ENCODE measurements around the gene GDF11. TPM values are rescaled to one million over a fixed set of nuclear protein-coding genes. Genes with fewer than 3 reads are reported as not detected.

GDF11 gene
- total RNA-seq, 1 experiment from 2014 or later = 5.3 TPM

DNA sequence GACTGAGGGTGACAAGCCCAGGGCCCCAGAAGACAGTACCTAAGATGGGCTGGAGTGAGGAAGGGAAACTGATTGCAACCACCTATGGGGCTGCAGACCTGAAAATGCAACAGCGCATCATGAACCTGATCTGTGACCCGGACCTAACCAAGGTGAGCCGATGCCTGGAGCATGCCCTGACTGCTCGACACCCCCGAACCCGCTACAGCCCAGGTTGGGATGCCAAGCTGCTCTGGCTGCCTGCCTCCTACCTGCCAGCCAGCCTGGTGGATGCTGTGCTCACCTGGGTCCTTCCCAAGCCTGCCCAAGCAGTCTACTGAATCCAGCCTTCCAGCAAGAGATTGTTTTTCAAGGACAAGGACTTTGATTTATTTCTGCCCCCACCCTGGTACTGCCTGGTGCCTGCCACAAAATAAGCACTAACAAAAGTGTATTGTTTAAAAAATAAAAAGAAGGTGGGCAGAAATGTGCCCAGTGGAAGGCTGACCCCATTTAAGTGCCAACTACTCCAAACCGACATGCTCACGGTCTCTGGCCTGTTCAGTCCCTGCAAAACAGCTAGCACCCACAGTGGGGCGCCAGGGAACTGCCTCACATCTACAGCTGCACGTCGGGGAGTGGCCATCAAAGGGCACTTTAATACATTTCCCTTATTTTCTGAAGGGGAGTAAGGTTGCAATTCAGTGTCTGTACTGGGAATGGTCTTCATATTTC is 18.5 kb upstream of the GDF11 start:
- H3K4me1 ChIP-seq (ENCODE audit: control insufficient read depth in 1 of 2, insufficient read depth in 2 of 2, low read length in 2 of 2) = peaks cover 26 to 60% of the 10 kb centered on the region in 2 experiments
- no peaks in the 10 kb centered on the region for H3K27me3 ChIP-seq (ENCODE audit: insufficient read depth, low read length)
- ATAC-seq (peak; percentile 35), DNase-seq (ENCODE audit: low read depth, low spot score) (no peak)
- H3K9me2 ChIP-seq (ENCODE audit: insufficient read depth) = no peaks in the 10 kb centered on the region
- H3K79me2 ChIP-seq (ENCODE audit: insufficient read depth, low read length) = peaks cover 22% of the 10 kb centered on the region
- peaks cover 9 to 41% of the 10 kb centered on the region in 2 experiments; a peak in 3 of 4 replicates for H3K36me3 ChIP-seq (ENCODE audit: control insufficient read depth in 1 of 2, insufficient read depth in 2 of 2, low read length in 2 of 2)
- H3K27ac ChIP-seq (ENCODE audit: low read depth, low read length) = no peak overlapping the region; the same call in 1 of the 2 replicates
- no peak overlapping the region for H2AFZ ChIP-seq (ENCODE audit: low read depth, low read length, poor library complexity, severe bottlenecking)
- TF ChIP-seq, protein P1, sequence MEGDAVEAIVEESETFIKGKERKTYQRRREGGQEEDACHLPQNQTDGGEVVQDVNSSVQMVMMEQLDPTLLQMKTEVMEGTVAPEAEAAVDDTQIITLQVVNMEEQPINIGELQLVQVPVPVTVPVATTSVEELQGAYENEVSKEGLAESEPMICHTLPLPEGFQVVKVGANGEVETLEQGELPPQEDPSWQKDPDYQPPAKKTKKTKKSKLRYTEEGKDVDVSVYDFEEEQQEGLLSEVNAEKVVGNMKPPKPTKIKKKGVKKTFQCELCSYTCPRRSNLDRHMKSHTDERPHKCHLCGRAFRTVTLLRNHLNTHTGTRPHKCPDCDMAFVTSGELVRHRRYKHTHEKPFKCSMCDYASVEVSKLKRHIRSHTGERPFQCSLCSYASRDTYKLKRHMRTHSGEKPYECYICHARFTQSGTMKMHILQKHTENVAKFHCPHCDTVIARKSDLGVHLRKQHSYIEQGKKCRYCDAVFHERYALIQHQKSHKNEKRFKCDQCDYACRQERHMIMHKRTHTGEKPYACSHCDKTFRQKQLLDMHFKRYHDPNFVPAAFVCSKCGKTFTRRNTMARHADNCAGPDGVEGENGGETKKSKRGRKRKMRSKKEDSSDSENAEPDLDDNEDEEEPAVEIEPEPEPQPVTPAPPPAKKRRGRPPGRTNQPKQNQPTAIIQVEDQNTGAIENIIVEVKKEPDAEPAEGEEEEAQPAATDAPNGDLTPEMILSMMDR (IDR thresholded peaks at IDR 0.05 in 2 of 3, conservative IDR thresholded peaks at IDR 0.05 in 1 of 3; ENCODE audit: borderline replicate concordance in 1 of 3, insufficient read depth in 1 of 3, low read depth in 2 of 3, low read length in 2 of 3) = peak in 2 of 3 experiments; percentile 81 to 83; a peak in 4 of 6 replicates
- TF ChIP-seq EZH2phosphoT487 (IDR thresholded peaks at IDR 0.05; ENCODE audit: borderline replicate concordance) = no peak
- no peak overlapping the region for H3K4me2 ChIP-seq (ENCODE audit: low read length)
- no peak overlapping the region for H3K4me3 ChIP-seq (replicated peaks in 1 of 2; ENCODE audit: low read depth in 1 of 2, low read length in 2 of 2)
- ChIA-PET CTCF (interaction anchor here (1.0 to 2.1 kb wide), 6 partner anchors 9 to 96 kb away, joined by 3 to 49 read pairs (median 8); partner anchors contain the start of gene BLOC1S1), RAD21 (ENCODE audit: low non-redundant PET in 1 of 2, low total read pairs in 2 of 2, uncharacterized antibody in 2 of 2, unreplicated experiment in 2 of 2) (interaction anchor here (0.8 to 1.4 kb wide), 3 partner anchors 9 to 13 kb away, joined by 3 to 11 read pairs (median 4); no protein-coding TSS in a partner anchor), POLR2A (interaction anchor here (0.7 to 1.8 kb wide), 3 partner anchors 14 to 394 kb away, joined by 3 to 9 read pairs (median 3); partner anchors contain the start of gene ZC3H10)
- no peaks in the 10 kb centered on the region for H4K20me1 ChIP-seq (ENCODE audit: insufficient read depth)
- H3K9ac ChIP-seq (ENCODE audit: low read length) = no peak overlapping the region
- BruUV-seq (replicated peaks) = no TSS peak
- H3K9me3 ChIP-seq (ENCODE audit: control insufficient read depth in 1 of 2, insufficient read depth in 1 of 2, low read depth in 1 of 2, low read length in 2 of 2) = no peaks in the 10 kb centered on the region
- intact Hi-C loops (cut with micrococcal nuclease) = no loop called here

DNA sequence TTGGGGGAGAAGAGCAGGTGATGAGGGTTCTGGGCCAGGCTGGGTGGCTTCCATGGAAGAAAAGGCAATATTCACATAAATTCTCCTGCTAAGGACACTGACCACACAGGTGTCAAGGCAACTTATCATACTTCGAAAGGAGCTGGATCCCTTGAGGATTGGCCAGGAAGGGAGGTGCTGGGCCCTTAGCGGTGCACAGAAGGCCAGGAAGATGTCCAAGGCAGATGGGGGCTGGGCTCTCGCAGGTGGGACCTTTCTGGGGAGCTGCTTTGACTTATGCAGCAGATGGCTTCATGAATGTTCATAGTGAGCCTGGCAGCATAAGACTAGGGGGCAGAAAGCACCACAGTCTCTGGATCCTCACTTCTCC is 18.0 kb upstream of the GDF11 start:
- ChIA-PET POLR2A (interaction anchor here (0.7 to 1.8 kb wide), 3 partner anchors 13 to 393 kb away, joined by 3 to 9 read pairs (median 3); partner anchors contain the start of gene ZC3H10), RAD21 (ENCODE audit: low non-redundant PET in 1 of 2, low total read pairs in 2 of 2, uncharacterized antibody in 2 of 2, unreplicated experiment in 2 of 2) (interaction anchor here (0.8 to 1.4 kb wide), 3 partner anchors 9 to 12 kb away, joined by 3 to 11 read pairs (median 4); no protein-coding TSS in a partner anchor), CTCF (interaction anchor here (1.0 to 2.1 kb wide), 6 partner anchors 9 to 96 kb away, joined by 3 to 49 read pairs (median 8); partner anchors contain the start of gene BLOC1S1)
- Histone ChIP-seq H2AFZ (ENCODE audit: low read depth, low read length, poor library complexity, severe bottlenecking) (no peak overlapping the region), H3K9me2 (ENCODE audit: insufficient read depth) (no peaks in the 10 kb centered on the region), H3K4me3 (replicated peaks in 1 of 2; ENCODE audit: low read depth in 1 of 2, low read length in 2 of 2) (no peak overlapping the region), H3K9ac (ENCODE audit: low read length) (no peak overlapping the region), H3K4me2 (ENCODE audit: low read length) (no peak overlapping the region), H3K36me3 (ENCODE audit: control insufficient read depth in 1 of 2, insufficient read depth in 2 of 2, low read length in 2 of 2) (peaks cover 9 to 41% of the 10 kb centered on the region in 2 experiments; a peak in 3 of 4 replicates), H3K79me2 (ENCODE audit: insufficient read depth, low read length) (peaks cover 22% of the 10 kb centered on the region), H3K27me3 (ENCODE audit: insufficient read depth, low read length) (no peaks in the 10 kb centered on the region), H3K27ac (ENCODE audit: low read depth, low read length) (0 out of 2 replicates have a peak overlapping the region, but pooled peaks have one; percentile 6), H3K4me1 (ENCODE audit: control insufficient read depth in 1 of 2, insufficient read depth in 2 of 2, low read length in 2 of 2) (peaks cover 26 to 60% of the 10 kb centered on the region in 2 experiments), H4K20me1 (ENCODE audit: insufficient read depth) (no peaks in the 10 kb centered on the region), H3K9me3 (ENCODE audit: control insufficient read depth in 1 of 2, insufficient read depth in 1 of 2, low read depth in 1 of 2, low read length in 2 of 2) (no peaks in the 10 kb centered on the region)
- BruUV-seq (replicated peaks) = no TSS peak
- DNase-seq (ENCODE audit: low read depth, low spot score) (no peak), ATAC-seq (no peak)
- intact Hi-C loops (cut with micrococcal nuclease) = no loop called here
- TF ChIP-seq SP1 (IDR thresholded peaks at IDR 0.05; ENCODE audit: low read depth) = no peak
- TF ChIP-seq, protein P2, sequence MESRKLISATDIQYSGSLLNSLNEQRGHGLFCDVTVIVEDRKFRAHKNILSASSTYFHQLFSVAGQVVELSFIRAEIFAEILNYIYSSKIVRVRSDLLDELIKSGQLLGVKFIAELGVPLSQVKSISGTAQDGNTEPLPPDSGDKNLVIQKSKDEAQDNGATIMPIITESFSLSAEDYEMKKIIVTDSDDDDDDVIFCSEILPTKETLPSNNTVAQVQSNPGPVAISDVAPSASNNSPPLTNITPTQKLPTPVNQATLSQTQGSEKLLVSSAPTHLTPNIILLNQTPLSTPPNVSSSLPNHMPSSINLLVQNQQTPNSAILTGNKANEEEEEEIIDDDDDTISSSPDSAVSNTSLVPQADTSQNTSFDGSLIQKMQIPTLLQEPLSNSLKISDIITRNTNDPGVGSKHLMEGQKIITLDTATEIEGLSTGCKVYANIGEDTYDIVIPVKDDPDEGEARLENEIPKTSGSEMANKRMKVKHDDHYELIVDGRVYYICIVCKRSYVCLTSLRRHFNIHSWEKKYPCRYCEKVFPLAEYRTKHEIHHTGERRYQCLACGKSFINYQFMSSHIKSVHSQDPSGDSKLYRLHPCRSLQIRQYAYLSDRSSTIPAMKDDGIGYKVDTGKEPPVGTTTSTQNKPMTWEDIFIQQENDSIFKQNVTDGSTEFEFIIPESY (IDR thresholded peaks at IDR 0.05; ENCODE audit: extremely low read depth, insufficient replicate concordance, low read length) = no peak
- peak; percentile 17 for TF ChIP-seq POLR2AphosphoS5 (IDR thresholded peaks at IDR 0.05; ENCODE audit: low read depth, low read length)
